Nucleus accumbens (tissue), 56 donors: ENCODE data around the gene PHC2.
A peak's percentile ranks its signal among the peaks of the same experiment; 100 is the strongest.

ENCODE experiments used
- DNase-seq, 56 donors: peaks; one replicate each; lab custom pipeline; 2025; lab: John Stamatoyannopoulos, UW

PHC2 gene, protein sequence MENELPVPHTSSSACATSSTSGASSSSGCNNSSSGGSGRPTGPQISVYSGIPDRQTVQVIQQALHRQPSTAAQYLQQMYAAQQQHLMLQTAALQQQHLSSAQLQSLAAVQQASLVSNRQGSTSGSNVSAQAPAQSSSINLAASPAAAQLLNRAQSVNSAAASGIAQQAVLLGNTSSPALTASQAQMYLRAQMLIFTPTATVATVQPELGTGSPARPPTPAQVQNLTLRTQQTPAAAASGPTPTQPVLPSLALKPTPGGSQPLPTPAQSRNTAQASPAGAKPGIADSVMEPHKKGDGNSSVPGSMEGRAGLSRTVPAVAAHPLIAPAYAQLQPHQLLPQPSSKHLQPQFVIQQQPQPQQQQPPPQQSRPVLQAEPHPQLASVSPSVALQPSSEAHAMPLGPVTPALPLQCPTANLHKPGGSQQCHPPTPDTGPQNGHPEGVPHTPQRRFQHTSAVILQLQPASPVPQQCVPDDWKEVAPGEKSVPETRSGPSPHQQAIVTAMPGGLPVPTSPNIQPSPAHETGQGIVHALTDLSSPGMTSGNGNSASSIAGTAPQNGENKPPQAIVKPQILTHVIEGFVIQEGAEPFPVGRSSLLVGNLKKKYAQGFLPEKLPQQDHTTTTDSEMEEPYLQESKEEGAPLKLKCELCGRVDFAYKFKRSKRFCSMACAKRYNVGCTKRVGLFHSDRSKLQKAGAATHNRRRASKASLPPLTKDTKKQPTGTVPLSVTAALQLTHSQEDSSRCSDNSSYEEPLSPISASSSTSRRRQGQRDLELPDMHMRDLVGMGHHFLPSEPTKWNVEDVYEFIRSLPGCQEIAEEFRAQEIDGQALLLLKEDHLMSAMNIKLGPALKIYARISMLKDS

DNA sequence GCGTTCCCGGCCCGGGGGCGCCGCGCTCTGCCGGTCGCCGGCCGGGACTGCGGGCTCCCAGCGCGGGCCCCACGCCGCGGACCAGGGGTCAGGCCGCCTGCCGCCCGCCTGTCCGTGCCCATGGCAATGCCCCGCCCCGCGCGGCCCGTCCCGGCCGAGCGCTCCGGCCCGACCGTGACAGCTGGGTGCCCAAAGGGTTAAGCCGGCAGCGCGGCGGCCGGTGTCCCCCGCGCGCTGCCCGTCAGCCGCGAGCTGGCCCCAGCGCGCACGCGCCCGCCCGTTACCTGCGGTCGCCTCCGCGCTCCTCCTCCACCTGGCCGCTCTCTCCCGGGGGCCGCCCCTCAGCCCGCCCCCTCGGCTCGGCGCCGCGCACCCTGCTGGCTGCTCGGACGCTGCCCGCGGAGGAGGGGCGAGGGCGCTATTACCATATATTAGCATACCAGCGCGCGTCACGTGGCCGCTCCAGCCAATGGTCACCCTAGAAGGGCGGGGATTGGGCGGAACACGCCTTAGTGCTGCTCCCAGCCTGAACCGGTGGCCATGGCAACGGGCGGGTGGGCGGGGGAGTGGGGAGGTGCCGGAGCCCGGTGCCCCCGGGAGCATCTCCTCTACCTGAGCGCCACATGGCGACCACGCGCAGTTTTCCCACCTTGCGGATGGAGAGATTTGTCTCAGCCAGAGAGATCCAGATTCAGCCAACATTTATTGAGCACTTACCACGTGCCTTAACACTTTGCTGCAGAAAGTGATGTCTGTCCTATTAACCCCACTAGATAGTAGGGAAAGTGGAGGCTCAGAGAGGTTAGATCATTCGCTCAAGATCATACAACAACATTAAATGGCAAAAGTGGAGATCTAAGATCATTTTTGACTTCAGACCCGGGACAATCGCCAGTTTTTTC lies at the start of gene PHC2:
Gene PHC2 (minus strand): TSS at position 404 of the 902 bp plus-strand sequence. CDS start 55,556 bp downstream, outside the sequence.
- DNase-seq: peak; percentile 66 to 100 (median 97)

DNA sequence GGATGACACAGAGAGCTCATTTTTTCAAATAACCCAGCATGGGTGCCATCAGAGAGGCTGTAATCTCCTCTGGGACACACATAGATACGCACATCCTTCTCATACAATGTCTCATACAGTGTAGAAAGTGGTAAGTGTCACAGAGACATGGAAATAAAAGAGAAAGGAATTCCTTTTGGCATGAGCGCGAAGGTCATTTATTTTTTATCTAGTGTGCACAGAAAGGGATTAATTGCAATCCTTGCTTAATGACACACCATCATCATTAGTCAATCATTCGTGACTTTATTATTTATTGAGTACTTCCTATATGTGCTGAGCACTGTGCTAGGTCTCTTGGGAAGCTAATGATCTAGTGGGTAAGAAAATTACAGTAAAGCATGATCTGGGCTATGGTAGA lies 46.6 kb upstream of the PHC2 start:
- no peak for DNase-seq

DNA sequence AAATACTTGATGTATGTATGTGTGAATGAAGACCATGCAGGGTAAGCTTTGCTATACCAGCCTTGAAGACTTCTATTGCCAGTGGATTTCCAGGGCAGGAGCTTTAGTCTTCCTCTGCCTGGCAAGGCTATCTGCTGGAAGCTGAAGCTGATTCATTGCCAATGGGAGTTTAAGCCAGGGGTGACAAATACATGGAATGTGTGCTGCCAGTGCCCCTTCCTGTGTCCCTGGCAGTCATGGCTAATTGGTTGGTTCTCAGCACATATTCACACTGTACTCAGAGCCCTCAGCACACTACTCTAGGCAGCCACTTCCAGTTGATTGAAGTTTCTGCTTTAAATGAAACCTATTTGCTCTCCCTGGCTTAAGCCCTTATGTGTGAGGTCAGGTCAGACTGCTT lies 43.0 kb upstream of the PHC2 start:
- no peak for DNase-seq

- peak; percentile 75 to 100 (median 98) for DNase-seq
These were observed 41.5 kb upstream of the PHC2 start, which contains the start of gene ZSCAN20 for GRCh38 chr1:33472269-33472980. TSS of gene ZSCAN20 (plus strand) at chr1:33472645. CDS start at chr1:33479289, 6,644 bp downstream.

DNA sequence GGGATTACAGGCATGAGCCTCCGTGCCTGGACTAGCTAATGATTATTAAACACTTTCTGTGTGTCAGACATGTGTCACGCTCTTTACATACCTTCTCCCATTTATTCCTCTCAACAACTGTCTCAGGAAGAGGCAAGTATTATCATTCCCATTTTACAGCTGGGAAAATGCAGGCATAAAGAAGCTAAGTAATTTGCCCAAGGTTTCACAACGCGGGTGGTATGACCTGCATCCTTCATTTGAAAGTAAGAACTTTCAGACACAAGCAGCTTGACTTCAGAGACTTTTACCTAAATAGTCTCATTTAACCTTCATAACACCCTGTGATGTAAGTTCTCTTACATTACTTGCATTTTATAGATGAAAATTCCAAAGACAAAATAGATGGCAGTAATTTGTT lies 40.5 kb upstream of the PHC2 start:
- no peak for DNase-seq

DNA sequence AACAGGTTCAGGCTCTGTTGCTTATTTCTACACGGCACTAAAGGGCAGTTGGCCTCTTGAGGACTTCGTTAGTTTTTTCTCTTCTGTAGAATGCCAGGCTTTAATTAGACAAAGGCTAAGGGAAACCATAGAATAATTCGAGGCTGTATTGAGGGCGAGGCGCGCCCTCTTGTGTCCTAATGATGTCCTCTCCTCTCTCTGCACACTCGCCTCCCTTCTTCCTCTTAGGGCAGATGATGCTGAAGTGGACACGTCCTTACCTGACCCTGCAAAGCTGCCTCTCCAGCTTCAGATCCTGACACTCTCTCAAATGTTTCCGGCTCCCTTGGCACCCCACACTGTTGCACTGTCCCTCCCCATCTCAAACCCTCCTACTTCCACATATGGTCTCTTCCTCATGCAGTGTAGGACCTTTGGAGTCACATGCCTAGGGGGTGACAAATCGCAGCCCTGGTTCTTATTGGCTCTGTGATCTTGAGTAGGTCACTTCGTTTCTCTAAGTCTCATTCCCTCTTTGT lies 39.7 kb upstream of the PHC2 start:
- peak in 52 of 56 donors; percentile 17 to 90 (median 64) for DNase-seq

DNA sequence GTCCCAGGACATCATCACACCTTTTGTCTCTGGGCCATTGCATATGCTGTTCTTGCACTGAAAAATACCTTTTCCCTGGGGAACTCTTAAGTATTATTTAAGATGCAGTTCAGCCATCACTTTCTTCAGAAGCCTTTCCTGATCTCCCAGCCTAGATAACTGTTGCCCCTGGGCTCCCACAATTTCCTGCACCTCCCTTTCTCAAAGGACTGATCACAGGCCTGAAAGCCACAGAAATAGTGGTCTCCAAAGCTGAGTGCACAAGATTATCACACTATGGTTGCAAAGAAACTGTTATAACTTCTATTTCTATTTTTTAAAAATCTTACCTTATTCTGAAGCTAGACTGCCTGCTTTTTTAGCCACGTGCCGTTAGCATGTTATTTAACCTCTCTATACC lies 38.8 kb upstream of the PHC2 start:
- DNase-seq: no peak

- DNase-seq: no peak
These were observed 38.1 kb upstream of the PHC2 start for GRCh38 chr1:33468967-33469366.

- DNase-seq: no peak
These were observed 37.6 kb upstream of the PHC2 start for GRCh38 chr1:33468531-33468930.

DNA sequence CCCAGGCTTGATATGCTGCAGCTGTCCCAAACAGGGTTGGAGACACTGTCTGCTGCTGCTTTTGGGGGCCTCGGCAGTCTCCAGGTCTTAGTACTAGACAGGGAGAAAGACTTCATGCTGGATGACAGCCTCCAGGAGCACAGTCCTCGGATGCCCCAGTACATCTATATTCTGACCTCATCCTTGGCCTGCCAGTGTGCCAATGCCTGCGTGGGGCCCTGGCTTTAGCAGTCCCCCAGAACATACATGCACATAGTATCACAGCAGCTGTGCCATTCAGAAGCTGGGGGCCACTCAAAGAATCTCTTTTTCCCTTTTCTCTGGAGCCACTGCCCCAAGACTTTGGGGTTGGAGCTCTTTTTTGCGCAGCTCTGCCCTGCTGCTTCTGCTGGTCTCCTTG lies 37.1 kb upstream of the PHC2 start:
- DNase-seq: peak in 5 of 56 donors; percentile 5 to 23 (median 12)

DNA sequence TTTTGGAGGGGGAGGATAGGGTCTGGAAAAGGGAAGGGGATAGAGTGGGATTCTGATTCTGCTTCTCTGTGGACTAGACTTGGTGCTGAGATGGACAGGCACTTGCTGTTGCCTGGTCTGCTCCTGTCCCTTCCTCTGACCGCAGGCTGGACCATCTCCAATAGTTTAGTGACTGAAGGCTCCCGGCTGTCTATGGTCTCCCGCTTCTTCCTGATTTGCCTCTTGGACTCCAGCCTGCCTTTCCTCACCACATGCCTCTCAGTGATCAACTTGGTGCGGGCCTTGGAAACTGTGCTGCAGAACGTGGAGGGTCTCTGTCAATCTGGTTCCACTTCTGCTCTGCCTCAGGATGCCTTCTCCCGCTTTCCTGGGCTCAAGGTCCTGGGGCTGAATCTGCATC lies 35.3 kb upstream of the PHC2 start:
- DNase-seq: peak in 2 of 56 donors; percentile 11 to 21

DNA sequence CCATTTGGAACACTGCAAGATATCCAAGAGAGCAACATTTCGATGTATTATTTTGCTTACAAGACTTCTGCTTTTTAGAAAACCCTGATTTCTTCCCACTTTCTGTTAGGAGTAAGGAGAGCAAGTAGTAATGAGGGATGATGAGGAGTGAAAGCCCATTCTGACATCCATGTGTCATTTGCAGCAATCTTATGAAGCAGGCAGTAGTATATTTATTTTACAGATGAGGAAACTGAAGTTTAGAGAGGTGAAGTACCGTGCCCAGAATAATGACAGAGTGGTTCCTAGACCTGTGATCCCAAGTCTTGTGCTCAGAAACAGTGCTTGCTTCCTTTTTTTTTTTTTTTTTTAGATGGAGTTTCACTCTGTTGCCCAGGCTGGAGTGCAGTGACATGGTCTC lies 34.4 kb upstream of the PHC2 start:
- no peak for DNase-seq

DNA sequence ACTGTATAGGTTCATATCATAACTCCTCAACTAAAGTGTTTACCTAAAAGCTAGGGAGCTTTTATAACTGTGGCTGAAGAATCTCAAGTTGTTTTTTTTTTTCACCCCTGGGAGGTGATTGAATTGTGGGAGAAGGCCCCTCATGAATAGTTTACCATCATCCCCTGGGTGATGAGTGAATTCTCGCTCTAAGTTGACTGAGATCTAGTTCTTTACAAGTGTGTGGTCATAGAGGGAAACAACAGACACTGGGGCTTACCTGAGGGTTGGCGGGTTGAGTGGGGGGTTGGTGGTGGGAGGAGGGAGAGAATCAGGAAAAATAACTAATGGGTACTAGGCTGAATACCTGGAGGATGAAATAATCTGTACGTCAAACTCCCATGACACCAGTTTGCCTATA lies 33.7 kb upstream of the PHC2 start:
- DNase-seq: no peak

DNA sequence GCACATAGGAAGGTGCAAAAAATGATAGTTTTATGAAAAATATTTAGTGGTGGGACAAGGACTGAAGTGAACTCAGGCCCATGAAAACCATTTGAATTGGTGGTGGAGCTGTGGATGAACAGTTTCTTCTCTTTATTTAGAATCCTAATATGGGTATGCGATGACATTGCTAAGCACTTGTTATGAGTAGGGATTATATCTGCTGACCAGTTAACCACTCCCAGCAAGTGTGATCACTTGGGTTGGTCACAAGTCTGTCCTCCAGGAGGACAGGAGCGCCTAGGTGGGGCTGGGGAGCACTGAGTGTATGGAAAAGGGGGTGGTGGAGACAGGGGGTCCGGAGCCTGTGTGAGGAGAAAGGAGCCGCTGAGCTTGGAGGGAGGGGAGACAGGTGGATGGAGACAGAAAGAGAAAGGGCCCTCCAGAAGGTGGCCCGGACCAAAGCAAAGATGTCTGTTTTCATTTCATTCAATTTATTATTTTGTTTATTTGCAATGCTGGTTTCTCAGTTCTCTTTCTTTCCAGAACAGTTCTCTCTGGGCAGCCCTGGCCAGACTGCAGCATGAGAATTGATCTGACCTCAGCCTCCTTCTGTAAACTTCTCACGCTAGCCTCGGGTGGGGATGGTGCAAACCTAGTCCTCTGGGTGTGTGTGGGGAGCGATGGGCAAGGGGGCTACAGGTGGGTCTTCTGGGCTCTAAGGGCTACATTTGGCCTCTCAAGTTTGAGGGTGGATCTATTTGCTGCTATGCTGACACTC lies 31.7 kb upstream of the PHC2 start:
- DNase-seq: no peak

GRCh38 chr1:33460947-33461629 lies 30.2 kb upstream of the PHC2 start:
- DNase-seq: peak in 11 of 56 donors; percentile 13 to 40 (median 22)

- DNase-seq: no peak
These were observed 29.2 kb upstream of the PHC2 start for GRCh38 chr1:33460144-33460543.

GRCh38 chr1:33459691-33460090 lies 28.8 kb upstream of the PHC2 start:
- no peak for DNase-seq

DNA sequence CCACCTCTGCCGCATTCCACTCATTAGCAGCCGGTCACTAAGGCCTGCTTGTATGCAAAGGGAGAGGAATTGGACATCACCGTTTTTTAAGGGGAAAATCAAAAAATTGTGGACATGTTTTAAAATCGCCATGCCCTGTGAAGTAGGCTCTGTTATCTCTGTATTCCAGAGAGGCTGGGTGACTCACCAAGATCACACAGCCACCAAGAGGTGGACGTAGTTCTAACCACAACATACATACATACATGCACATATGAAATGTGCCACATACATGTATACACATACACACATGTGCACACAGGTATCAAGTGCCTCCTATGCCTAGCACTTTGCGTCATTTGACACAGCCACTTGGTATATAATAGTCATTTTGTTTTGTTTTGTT lies 25.6 kb upstream of the PHC2 start:
- no peak for DNase-seq
